Right hindlimb (tissue), 1 donor: ENCODE measurements around the gene IGF2BP3.
A peak's percentile ranks its signal among the peaks of the same experiment; 100 is the strongest.

Experiments
- DNase-seq: peaks from one replicate; pipeline ENCODE4 v3.0.0-alpha.2; 2018

IGF2BP3 gene

DNA sequence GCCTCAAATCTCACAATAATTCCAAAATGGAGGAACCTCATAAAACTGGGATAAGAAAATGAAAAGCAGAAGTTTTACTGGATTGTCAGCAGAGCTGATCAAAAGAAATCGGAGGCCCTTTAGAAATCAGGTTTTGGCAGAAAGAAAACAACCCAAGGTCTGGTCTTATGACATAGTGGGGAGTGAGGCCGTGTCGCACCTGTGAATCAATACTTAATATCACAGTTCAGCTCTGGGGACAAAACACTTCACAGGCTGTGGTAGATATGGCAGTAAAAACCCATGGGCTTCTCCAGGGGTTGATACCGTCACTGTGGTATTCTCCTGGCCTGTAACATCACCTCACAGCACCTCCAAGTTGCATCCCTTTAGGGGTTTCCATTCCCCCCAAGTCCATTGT is 177.7 kb downstream of the IGF2BP3 start:
- no peak for DNase-seq

DNA sequence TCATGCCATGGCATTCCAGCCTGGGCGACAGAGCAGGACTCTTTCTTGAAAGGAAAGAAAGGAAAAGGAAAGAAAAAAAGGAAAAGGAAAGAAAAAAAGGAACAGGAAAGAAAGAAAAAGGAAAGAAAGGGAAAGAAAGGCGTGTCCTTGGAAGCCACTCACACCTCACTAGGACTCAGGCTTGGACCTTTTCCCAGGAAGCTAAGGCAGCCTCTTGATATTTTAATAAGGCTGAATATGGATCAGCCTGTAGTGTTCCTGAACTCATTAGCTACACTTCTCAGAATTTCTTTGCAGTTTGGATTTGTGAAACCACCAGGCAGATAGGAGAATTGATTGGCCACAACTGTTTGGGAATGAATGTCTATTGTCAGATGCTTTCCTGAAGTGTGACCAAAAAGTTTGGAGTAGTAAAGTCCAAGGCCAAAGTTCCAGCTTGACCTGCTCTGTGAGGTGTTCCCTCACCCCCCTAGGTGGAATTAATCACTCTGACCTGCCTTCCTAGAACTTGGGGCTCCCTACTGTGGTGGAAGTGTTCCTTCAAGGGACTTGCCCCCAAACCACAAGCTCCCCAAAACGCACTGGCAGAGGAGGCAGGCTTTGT is 178.2 kb downstream of the IGF2BP3 start:
- DNase-seq, result no peak

DNA sequence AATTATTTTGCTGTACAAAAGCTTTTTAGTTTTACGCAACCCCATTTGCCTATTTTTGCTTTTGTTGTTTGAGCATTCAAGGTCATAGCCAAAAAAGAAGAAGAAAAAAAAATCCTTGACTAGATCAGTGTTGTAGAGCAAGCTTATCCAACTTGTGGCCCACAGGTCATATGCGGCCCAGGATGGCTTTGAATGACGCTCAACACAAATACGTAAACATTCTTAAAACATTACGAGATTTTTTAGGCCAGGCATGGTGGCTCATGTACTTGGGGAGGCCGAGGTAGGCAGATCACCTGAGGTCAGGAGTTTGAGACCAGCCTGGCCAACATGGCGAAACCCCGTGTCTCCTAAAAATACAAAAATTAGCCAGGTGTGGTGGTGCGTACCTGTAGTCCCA is 179.3 kb downstream of the IGF2BP3 start:
- DNase-seq, result no peak

DNA sequence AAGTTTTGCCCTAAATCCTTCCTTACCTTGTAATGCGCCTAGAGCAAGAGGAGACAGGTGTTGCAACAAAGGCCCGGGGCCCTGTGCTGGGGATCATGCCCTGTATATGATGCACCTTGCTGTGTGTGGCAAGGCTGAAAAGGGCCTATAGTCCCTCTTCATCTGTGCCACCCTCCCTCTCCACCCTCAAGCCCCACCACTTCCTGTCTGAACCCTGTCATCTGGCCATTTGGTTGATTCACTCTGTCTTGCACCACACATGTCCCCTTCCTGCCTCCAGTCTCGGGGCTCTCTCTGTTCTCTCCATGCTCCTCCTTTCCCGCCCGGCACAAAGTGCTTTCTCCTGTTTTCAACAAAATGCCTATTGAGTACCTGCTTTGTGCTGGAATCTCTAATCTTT is 182.7 kb downstream of the IGF2BP3 start:
- no peak for DNase-seq

DNA sequence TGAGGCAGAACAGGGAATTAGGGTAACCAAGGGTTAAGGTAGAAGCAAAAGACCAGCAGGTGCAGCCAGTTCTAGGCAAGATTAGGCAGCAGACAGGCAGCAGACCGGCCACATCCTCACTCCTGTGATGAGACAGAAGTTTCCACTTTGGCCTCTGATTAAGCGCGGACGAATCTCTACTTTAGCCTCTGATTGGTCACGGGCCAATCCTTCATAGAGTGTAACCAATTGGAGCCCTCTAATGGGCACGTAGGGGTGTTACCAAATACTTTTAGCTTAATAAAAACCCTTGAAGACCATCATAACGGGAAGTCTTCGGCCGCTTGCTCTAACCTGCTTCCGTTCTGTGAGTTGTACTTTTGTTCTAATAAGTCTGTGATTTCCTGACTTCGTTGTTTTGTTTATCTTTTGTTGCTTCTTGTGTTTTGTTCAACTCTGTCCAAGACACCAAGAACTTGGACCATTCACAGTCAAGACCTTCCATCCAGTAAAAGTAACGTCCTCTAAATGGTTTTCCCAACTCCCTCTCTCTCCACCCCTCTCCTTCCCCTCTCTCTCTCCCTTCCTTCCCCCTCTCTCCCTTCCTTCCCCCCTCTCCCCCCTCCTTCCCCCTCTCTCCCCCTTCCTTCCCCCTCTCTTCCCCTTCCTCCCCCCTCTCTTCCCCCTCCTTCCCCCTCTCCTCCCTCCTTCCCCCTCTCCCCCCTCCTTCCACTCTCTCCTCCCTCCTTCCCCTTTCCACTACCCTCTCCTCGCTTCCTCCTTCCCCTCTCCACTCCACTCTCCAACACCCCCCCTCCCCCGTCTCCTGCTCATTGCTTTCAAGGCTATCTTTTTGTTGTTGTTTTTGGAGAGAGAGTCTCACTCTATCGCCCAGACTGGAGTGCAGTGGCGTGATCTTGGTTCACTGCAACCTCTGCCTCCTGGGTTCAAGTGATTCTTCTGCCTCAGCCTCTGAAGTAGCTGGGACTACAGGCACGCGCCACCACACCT is 184.3 kb downstream of the IGF2BP3 start:
- DNase-seq, result no peak

DNA sequence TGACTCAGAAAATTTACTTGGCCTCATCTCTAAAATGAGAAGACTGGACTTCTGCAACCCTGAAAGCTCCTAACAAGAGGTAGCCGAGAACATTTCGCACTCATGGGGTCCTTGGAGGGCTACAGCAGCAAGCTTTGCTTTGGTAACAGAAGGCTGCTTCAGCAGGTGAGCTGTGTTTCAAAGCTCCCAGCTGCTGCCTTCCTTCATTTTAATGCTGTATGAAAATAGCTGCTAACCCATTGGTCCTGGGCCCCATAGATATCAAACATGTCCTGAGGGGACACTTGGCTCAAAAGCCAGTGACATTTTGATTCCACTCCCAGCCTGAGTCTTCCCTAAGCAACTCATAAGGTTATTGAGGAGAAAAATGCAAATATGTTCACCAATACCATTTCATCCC is 185.4 kb downstream of the IGF2BP3 start:
- DNase-seq, result peak; percentile 28

DNA sequence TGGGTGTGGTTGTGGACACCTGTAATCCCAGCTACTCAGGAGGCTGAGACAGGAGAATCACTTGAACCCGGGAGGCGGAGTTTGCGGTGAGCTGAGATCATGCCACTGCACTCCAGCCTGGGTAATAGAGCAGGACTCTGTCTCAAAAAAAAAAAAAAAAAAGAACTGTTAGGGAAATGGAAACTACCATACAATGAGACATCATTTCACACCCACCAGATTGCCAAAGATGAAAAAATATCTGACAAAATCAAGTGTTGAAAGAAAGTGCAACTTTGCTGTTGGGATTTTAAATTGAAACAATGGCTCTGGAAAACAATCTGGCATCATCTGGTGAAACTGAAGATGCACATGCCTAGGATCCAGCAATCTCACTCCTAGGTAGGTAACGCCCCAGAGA is 187.2 kb downstream of the IGF2BP3 start:
- DNase-seq, result no peak

DNA sequence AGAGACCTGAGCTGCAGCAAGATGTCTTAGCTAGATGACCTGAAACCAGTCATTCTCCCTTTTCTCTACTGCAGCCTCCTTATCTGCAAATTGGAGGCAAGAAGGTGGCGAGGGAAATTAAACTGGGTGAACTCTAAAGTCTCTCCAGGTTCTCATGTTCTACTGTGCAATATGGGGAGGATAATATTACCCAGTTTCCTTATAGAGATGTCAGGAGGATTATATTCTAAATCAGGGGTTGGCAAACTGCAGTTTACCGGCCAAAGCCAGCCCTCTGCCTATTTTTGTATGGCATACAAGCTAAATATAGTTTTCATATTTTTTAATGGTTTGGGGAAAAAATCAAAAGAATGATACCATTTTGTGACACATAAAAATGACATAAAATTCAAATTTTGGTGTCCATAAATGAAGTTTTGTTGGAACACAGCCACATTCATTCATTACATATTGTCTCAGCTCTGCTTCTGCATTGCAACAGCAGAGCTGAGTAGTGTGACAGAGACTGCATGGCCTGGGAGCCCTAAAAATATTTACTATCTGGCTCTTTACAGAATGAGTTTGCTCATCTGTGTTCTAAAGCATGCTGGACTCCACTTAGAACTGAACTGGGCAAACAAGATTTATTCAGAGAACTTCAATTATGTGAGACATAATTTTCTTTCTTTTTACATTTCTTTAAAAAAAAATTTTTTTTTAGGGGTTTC is 190.3 kb downstream of the IGF2BP3 start:
- no peak for DNase-seq

DNA sequence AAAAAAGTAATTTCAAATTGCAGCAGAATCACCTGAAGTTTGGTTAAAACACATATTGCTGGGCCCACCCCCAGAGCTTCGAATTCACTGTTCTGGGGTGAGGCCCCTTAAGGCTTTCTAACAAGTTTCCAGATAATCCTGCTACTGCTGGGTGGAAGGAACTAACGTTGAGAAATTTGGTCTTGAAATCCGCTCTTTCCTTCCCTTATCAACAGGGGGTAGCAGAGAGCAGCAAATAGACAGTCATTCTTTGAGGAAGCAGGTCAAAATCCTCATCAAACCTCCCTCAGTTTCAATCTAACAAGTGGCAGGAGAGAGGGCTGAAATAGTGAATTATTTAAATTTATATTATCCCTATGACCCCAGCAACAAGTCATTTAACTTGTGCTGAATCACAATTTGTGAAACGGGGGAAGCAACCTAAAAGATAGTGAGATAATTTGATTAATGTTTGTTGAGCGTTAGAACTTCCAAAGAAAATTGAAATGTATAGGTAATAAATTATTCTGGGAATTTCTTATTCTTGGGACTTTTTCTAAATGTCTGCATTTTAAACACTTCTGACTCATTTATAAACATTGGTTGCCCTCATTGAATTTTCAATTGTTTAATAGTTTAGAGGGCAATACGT is 192.8 kb downstream of the IGF2BP3 start:
- DNase-seq, result no peak

DNA sequence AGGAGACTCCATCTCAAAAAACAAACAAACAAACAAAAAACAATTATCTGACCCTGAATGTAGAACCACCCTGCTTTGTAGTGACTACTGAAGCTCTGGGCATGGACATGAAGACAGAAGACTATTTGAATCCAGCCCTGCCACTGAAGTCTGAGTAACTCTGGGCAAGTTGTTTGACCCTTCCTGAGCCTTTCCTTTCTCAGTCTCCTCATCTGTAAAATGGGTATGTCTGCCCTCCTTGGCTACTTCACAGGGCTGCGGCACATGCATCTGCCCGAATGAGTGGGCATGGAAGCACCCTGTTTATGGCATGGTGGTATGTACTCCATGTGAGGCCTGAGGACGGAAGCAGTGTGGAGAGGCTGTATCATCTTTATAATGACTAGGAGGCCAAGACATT is 193.3 kb downstream of the IGF2BP3 start:
- no peak for DNase-seq

DNA sequence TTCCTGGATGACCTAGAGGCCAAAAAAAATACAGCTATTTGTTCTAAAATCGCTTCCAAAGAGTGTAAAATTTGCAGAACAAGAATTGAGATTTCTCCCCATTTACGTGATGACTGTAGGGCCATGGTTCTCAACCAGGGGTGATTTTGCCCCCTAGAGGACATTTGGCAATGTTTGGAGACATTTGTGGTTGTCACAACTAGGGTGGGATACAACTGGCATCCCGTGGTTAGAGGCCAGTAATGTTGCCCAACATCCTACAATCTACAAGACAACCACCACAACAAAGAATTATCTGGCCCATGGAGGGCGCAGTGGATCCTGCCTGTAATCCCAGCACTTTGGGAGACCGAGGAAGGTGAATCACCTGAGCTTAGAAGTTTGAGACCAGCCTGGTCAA is 193.9 kb downstream of the IGF2BP3 start:
- no peak for DNase-seq

DNA sequence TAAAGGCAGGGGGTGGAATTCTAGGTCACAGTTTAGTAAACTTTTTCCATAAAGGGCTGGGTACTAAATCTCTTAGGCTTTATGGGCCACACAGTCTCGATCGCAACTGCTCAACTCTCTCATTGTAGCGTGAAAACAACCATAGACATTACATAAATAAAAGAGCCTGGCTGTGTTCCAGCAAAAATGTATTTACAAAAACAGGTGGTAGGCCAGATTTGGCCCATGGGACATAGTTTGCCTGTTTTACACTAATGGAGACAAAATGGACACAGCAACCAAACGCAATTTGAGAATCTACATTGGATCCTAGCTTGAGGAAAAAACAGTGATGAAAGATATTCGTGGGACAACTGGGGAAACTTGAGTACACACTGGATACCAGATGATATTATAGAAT is 194.4 kb downstream of the IGF2BP3 start:
- peak; percentile 27 for DNase-seq

DNA sequence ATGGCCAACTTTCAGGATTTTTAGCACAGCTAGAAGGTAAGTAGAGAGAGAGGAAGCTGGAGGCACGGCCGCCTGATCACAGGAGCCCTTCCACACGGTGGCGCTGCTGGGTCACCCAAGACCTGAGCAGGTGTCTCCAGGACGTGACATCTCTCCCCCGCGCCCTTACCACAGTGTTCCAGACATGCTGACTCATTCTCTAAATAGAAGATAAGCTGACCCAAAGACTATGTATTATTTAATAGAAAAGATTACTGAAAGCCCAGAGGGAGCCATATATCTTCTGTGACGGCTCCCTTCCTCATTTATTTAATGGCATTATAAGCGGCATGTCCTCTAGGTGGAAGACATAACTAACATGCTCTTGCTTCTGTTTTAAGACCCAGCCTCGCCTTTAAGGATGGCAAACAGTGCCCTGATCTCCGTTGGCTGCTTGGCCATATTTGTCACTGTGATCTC is 197.1 kb downstream of the IGF2BP3 start:
- peak; percentile 60 for DNase-seq

DNA sequence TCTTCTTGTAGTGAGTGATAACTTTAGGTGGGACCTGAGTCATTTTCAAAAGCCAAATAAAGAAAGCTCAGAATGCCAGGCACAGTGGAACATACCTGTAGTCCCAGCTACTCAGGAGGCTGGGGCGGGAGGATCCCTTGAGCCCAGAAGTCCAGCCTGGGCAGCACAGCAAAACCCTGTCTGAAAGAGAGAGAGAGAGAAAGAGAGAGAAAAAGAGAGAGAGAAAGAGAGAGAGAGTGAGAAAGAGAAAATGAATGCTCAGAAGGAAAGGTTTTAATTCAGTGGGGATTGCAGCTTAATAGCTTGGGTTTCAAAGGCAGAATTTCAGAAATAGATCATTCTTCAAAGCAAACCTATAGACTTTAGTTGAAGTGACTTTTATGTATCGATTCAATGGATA is 198.0 kb downstream of the IGF2BP3 start:
- DNase-seq, result no peak

DNA sequence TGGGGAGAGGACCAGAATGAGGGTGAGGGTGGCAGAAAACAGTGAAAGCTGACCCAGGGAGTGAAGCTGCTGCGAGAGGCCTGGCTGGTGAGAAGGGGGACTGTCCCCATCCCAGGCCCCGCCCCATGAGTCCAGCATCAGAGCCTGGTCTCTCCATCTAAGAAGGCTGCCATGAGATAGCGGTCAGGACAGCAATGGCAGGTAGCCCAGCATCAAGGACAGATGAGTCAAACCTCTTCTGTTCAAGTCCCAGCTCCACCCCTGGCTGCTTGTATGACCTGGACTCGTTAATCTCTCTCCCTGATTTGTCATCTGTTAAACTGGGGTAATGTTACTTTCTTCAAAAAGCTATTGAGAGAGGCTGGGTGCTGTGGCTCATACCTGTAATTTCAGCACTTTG is 201.5 kb downstream of the IGF2BP3 start:
- no peak for DNase-seq

DNA sequence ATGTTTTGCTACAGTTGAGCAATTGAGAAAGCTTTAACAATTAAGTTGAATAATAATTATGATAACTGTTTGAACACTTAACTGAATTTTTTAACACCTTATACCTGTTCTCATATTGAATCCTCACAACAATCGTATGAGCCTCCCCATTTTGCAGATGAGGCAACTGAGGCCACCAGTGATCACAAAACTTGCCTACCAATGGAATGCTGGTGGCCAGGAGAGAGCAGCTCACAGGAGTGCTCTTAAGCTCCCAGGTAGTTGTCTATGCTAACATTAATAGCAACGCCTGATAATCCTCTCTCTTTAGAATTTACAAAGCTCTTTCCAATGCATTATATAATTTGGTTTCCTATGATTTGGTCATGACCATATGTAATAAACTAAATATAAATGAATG is 202.1 kb downstream of the IGF2BP3 start:
- DNase-seq, result no peak

DNA sequence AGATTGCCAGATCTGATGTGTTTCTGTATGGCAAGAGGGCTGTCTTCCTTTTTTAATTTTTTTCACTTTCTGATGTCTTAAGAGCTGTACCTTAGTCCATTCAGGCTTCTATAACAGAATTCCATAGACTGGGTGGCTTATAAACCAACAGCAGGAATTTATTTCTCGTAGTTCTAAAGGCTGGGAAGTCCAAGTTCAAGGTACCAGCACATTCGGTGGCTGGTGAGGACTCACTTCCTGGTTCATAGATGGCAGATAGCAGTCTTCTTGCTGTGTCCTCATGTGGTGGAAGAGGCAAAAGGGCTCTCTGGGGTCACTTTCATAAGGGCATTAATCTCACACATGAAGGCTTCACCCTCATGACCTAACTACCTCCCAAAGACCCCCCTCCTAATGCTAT is 202.9 kb downstream of the IGF2BP3 start:
- no peak for DNase-seq

DNA sequence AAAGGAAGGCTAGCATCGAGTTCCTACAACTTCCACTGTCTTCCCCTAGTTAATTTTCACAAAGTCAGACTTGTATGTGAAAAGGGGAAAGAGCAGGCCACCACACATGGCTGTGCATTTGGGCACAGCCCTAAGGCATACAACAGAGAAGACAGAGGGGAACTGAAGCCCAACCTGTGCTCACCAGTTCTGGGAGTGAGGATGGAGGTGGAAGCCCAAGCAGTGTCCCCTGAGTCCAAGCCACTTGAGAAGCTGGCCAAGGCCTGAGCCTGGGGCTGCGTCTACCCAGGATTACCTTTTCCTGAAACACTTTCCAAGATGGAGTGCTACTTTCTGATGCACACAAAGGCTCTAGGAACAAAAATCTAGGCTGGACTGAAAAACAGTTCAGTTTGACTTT is 203.4 kb downstream of the IGF2BP3 start:
- DNase-seq, result no peak

DNA sequence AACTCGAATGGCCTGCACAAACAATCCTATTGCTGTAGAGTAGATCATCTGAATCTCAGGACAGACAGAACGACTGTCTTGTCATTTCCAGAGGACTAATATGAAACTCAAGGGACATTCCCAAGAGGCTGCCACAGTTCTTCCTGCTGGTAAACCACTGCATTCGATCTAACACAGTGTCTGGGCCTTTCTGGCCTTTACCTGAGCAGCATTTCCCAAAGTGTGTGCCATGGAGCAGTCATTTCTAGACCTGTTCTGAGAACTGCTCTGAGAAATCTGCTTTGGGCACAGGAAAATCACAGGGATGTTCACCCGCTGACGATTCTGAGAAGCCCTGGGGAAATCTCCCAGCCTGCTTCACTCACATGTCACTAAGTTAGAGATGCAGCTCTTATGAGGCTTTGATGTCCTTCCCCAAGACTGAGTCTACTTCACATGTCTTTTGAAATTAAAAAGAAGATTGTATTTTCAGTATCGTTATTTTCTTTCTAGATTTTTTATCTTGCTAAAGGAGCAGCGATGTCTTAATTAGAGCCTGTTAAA is 205.3 kb downstream of the IGF2BP3 start:
- no peak for DNase-seq

DNA sequence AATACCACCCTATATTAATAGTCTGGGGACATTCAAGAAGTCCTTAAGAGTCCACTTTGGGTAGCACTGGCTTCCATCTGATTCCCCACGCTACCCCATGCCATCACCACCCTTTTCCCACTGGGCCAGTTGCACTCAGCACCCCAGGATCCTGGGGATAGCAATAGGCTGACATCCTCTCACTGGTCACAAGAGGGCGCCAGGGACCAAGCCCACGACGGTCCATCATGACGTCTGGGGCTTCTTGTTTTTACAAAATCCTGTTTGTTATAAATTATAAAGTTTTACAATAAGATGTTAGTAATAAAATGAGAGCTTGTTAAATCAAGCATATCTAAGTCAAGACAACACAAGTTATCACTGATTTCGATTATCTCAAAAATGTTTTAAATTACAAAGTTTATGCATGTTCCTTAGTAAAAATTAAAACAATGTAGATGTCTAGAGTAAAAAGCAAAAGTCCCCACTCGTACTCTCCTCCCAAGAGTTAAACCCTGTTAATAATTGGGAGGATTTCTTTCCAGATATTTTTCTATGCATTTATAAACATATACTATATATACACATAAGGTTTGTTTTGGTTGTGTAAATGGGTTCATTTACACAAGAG is 208.3 kb downstream of the IGF2BP3 start:
- peak; percentile 56 for DNase-seq

DNA sequence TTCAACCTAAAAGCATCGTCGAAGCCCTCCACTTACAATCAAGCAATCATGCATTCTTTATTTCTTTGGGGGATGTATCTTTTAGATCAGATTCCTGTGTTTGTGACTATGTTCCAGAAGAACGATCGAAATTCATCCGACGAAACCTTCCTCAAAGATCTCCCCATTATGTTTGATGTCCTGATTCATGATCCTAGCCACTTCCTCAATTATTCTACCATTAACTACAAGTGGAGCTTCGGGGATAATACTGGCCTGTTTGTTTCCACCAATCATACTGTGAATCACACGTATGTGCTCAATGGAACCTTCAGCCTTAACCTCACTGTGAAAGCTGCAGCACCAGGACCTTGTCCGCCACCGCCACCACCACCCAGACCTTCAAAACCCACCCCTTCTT is 209.9 kb downstream of the IGF2BP3 start:
- no peak for DNase-seq
